Mammary epithelial cell (primary cell): ENCODE results near the gene CEP55.

Experiments
- EZH2 ChIP-seq: IDR thresholded peaks from 2 replicates; pipeline ENCODE4 v1.6.1; 2012; ENCODE audit warnings: low read length, inconsistent platforms, borderline replicate concordance
- TF ChIP-seq, protein P1 (sequence below), 2 donors: IDR thresholded peaks in 1 of 2; conservative IDR thresholded peaks in 1 of 2; 2 replicates each; pipeline ENCODE4 v1.5.1; 2011 to 2012; ENCODE audit warnings: inconsistent platforms in 2 of 2, low read length in 2 of 2, mild to moderate bottlenecking in 2 of 2, control low read depth in 1 of 2, low read depth in 1 of 2; ENCODE audit not compliant: insufficient read depth in 1 of 2; ENCODE audit errors: extremely low read depth in 1 of 2

DNA sequence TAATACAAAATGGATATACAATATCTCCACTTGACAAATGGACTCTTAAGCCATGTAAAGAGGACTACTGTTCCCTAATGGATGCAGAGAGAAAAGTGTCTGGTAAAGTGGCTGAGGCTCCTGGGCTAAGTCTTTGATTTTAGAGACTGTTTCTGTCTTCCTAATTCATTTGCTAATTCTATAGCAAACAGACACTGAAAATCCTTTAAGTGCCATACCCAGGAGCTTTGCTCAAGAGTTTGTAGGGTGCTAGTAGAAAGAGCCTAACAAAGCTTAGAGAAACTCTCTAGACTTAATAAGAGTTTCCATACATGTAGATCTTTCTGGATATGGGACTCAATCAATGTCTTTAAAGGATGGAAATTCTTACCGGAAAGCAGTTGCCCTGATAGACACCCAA is 16.7 kb downstream of the CEP55 start:
- TF ChIP-seq, protein P1, sequence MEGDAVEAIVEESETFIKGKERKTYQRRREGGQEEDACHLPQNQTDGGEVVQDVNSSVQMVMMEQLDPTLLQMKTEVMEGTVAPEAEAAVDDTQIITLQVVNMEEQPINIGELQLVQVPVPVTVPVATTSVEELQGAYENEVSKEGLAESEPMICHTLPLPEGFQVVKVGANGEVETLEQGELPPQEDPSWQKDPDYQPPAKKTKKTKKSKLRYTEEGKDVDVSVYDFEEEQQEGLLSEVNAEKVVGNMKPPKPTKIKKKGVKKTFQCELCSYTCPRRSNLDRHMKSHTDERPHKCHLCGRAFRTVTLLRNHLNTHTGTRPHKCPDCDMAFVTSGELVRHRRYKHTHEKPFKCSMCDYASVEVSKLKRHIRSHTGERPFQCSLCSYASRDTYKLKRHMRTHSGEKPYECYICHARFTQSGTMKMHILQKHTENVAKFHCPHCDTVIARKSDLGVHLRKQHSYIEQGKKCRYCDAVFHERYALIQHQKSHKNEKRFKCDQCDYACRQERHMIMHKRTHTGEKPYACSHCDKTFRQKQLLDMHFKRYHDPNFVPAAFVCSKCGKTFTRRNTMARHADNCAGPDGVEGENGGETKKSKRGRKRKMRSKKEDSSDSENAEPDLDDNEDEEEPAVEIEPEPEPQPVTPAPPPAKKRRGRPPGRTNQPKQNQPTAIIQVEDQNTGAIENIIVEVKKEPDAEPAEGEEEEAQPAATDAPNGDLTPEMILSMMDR (conservative IDR thresholded peaks at IDR 0.05 in 1 of 2, IDR thresholded peaks at IDR 0.05 in 1 of 2; ENCODE audit: extremely low read depth in 1 of 2, insufficient read depth in 1 of 2, low read depth in 1 of 2, low read length in 2 of 2): no peak
- no peak for TF ChIP-seq EZH2
